ENCODE results near the gene EPN1.

- TF ChIP-seq CTCF (IDR thresholded peaks at IDR 0.05; ENCODE audit: insufficient read depth, low read depth, low read length) (no peak), EZH2 (IDR thresholded peaks at IDR 0.05; ENCODE audit: insufficient read depth, low read length) (no peak)
Observed at GRCh38 chr19:55694241-55694655, 19.2 kb downstream of the EPN1 start.

Measured in astrocyte (in vitro differentiated cells and primary cell).